Measurements from ENCODE around the gene AMZ1.
"Not testable (repeated sequence)": the region's sequence is repeated elsewhere in the genome, so short reads cannot be mapped to it uniquely, and the experiment has no call there.

AMZ1 gene

GRCh38 chr7:2709553-2710285 is 21.7 kb downstream of the AMZ1 start:
- DNase-seq (ENCODE audit: low read depth, low spot score) = no peak
- no peak overlapping the region for H3K27ac ChIP-seq

- no peak overlapping the region for H3K27ac ChIP-seq
- DNase-seq (ENCODE audit: low read depth, low spot score) = no peak
Observed at GRCh38 chr7:2710286-2710655, 22.3 kb downstream of the AMZ1 start.

GRCh38 chr7:2710901-2711551 is 23.0 kb downstream of the AMZ1 start:
- no peak for DNase-seq (ENCODE audit: low read depth, low spot score)
- no peak overlapping the region for H3K27ac ChIP-seq

- no peak for DNase-seq (ENCODE audit: low read depth, low spot score)
- H3K27ac ChIP-seq = no peak overlapping the region
Observed at GRCh38 chr7:2711895-2712675, 24.1 kb downstream of the AMZ1 start.

GRCh38 chr7:2713370-2713769 is 25.4 kb downstream of the AMZ1 start:
- H3K27ac ChIP-seq = no peak overlapping the region
- DNase-seq (ENCODE audit: low read depth, low spot score) = no peak

GRCh38 chr7:2713978-2714377 is 26.0 kb downstream of the AMZ1 start:
- DNase-seq (ENCODE audit: low read depth, low spot score) = no peak
- H3K27ac ChIP-seq = no peak overlapping the region

- H3K27ac ChIP-seq = no peak overlapping the region
- no peak for DNase-seq (ENCODE audit: low read depth, low spot score)
Observed at GRCh38 chr7:2714636-2715035, 26.6 kb downstream of the AMZ1 start.

GRCh38 chr7:2715341-2716231 is 27.6 kb downstream of the AMZ1 start:
- H3K27ac ChIP-seq = no peak overlapping the region

GRCh38 chr7:2716488-2716887 is 28.5 kb downstream of the AMZ1 start:
- DNase-seq (ENCODE audit: low read depth, low spot score) = no peak
- H3K27ac ChIP-seq = no peak overlapping the region

More at GRCh38 chr7:2715341-2716231, 27.6 kb downstream of the AMZ1 start:
- no peak for DNase-seq (ENCODE audit: low read depth, low spot score)

GRCh38 chr7:2716906-2717292 is 28.9 kb downstream of the AMZ1 start:
- no peak overlapping the region for H3K27ac ChIP-seq
- DNase-seq (ENCODE audit: low read depth, low spot score) = no peak

GRCh38 chr7:2717293-2718261 is 29.6 kb downstream of the AMZ1 start:
- H3K27ac ChIP-seq = no peak overlapping the region
- no peak for DNase-seq (ENCODE audit: low read depth, low spot score)

- no peak for DNase-seq (ENCODE audit: low read depth, low spot score)
- H3K27ac ChIP-seq = no peak overlapping the region
Observed at GRCh38 chr7:2718296-2718965, 30.4 kb downstream of the AMZ1 start.

- no peak overlapping the region for H3K27ac ChIP-seq
- DNase-seq (ENCODE audit: low read depth, low spot score) = no peak
Observed at GRCh38 chr7:2719007-2719406, 31.0 kb downstream of the AMZ1 start.

- no peak overlapping the region for H3K27ac ChIP-seq
- DNase-seq (ENCODE audit: low read depth, low spot score) = no peak
Observed at GRCh38 chr7:2720024-2720423, 32.0 kb downstream of the AMZ1 start.

GRCh38 chr7:2721842-2722241 is 33.8 kb downstream of the AMZ1 start:
- no peak overlapping the region for H3K27ac ChIP-seq
- no peak for DNase-seq (ENCODE audit: low read depth, low spot score)

- H3K27ac ChIP-seq = no peak overlapping the region
- DNase-seq (ENCODE audit: low read depth, low spot score) = no peak
Observed at GRCh38 chr7:2722591-2722990, 34.6 kb downstream of the AMZ1 start.

GRCh38 chr7:2723138-2723850 is 35.3 kb downstream of the AMZ1 start:
- DNase-seq (ENCODE audit: low read depth, low spot score) = no peak
- no peak overlapping the region for H3K27ac ChIP-seq

GRCh38 chr7:2724036-2724435 is 36.0 kb downstream of the AMZ1 start:
- not testable (repeated sequence) for DNase-seq (ENCODE audit: low read depth, low spot score); H3K27ac ChIP-seq
